Measurements from ENCODE around the gene SLC25A33. TPM values are rescaled to one million over a fixed set of nuclear protein-coding genes. Genes with fewer than 3 reads are reported as not detected.

The SLC25A33 gene
- polyA plus RNA-seq, 1 donor from 2014 or later = 19.1 TPM

GRCh38 chr1:9631613-9632012 lies 92.3 kb downstream of the SLC25A33 start:
- H3K36me3 ChIP-seq (ENCODE audit: insufficient read depth, low read length) = no peaks in the 10 kb centered on the region
- H4K20me1 ChIP-seq (ENCODE audit: insufficient read depth) = no peaks in the 10 kb centered on the region
- H3K9ac ChIP-seq (ENCODE audit: low read length) = no peak overlapping the region
- H3K9me3 ChIP-seq (ENCODE audit: low read length) = no peaks in the 10 kb centered on the region
- no peak overlapping the region for H2AFZ ChIP-seq (ENCODE audit: low read depth, low read length)
- no peaks in the 10 kb centered on the region for H3K79me2 ChIP-seq (replicated peaks; ENCODE audit: insufficient read depth, low read length)
- no peak overlapping the region for H3K4me3 ChIP-seq (ENCODE audit: low read length)
- TF ChIP-seq MXI1 (conservative IDR thresholded peaks at IDR 0.05; ENCODE audit: poor library complexity, severe bottlenecking) (no peak), EP300 (conservative IDR thresholded peaks at IDR 0.05; ENCODE audit: poor library complexity, severe bottlenecking) (no peak), EZH2 (IDR thresholded peaks at IDR 0.05; ENCODE audit: borderline replicate concordance, insufficient read depth, low read length, poor library complexity, severe bottlenecking) (no peak), POLR2AphosphoS5 (IDR thresholded peaks at IDR 0.05) (no peak), TAF1 (IDR thresholded peaks at IDR 0.05; ENCODE audit: low read depth) (no peak), RAD21 (conservative IDR thresholded peaks at IDR 0.05) (no peak), REST (IDR thresholded peaks at IDR 0.05; ENCODE audit: borderline replicate concordance) (no peak), SMC3 (conservative IDR thresholded peaks at IDR 0.05; ENCODE audit: poor library complexity) (no peak), CTCF (IDR thresholded peaks at IDR 0.05; ENCODE audit: poor library complexity, severe bottlenecking) (no peak)
- H3K4me2 ChIP-seq (ENCODE audit: low read length) = no peak overlapping the region
- no peaks in the 10 kb centered on the region for H3K9me2 ChIP-seq (ENCODE audit: insufficient read depth, low read length)
- H3K27ac ChIP-seq (ENCODE audit: low read length) = no peak overlapping the region
- no peaks in the 10 kb centered on the region for H3F3A ChIP-seq (ENCODE audit: insufficient read depth, low read length, poor library complexity, severe bottlenecking)
- H3K27me3 ChIP-seq (ENCODE audit: insufficient read depth, low read depth, low read length) = no peaks in the 10 kb centered on the region

- Histone ChIP-seq H2AFZ (ENCODE audit: low read depth, low read length) (no peak overlapping the region), H3K4me2 (ENCODE audit: low read length) (no peak overlapping the region)
Observed at GRCh38 chr1:9633493-9633892, 94.2 kb downstream of the SLC25A33 start.

GRCh38 chr1:9634582-9634981 lies 95.3 kb downstream of the SLC25A33 start:
- Histone ChIP-seq H3K27me3 (ENCODE audit: insufficient read depth, low read depth, low read length) (no peaks in the 10 kb centered on the region), H2AFZ (ENCODE audit: low read depth, low read length) (no peak overlapping the region), H3K4me3 (ENCODE audit: low read length) (no peak overlapping the region), H3F3A (ENCODE audit: insufficient read depth, low read length, poor library complexity, severe bottlenecking) (no peaks in the 10 kb centered on the region), H4K20me1 (ENCODE audit: insufficient read depth) (no peaks in the 10 kb centered on the region), H3K36me3 (ENCODE audit: insufficient read depth, low read length) (no peaks in the 10 kb centered on the region), H3K9me3 (ENCODE audit: low read length) (no peaks in the 10 kb centered on the region), H3K9ac (ENCODE audit: low read length) (no peak overlapping the region), H3K79me2 (replicated peaks; ENCODE audit: insufficient read depth, low read length) (no peaks in the 10 kb centered on the region), H3K27ac (ENCODE audit: low read length) (no peak overlapping the region), H3K9me2 (ENCODE audit: insufficient read depth, low read length) (no peaks in the 10 kb centered on the region), H3K4me2 (ENCODE audit: low read length) (no peak overlapping the region)
- TF ChIP-seq REST (IDR thresholded peaks at IDR 0.05; ENCODE audit: borderline replicate concordance) (no peak), TAF1 (IDR thresholded peaks at IDR 0.05; ENCODE audit: low read depth) (no peak), POLR2AphosphoS5 (IDR thresholded peaks at IDR 0.05) (no peak), CTCF (IDR thresholded peaks at IDR 0.05; ENCODE audit: poor library complexity, severe bottlenecking) (no peak), MXI1 (conservative IDR thresholded peaks at IDR 0.05; ENCODE audit: poor library complexity, severe bottlenecking) (no peak), SMC3 (conservative IDR thresholded peaks at IDR 0.05; ENCODE audit: poor library complexity) (no peak)

More at GRCh38 chr1:9633493-9633892, 94.2 kb downstream of the SLC25A33 start:
- no peaks in the 10 kb centered on the region for H3K79me2 ChIP-seq (replicated peaks; ENCODE audit: insufficient read depth, low read length)
- H3K36me3 ChIP-seq (ENCODE audit: insufficient read depth, low read length) = no peaks in the 10 kb centered on the region
- H3K9me2 ChIP-seq (ENCODE audit: insufficient read depth, low read length) = no peaks in the 10 kb centered on the region
- no peak overlapping the region for H3K4me3 ChIP-seq (ENCODE audit: low read length)
- H3K9ac ChIP-seq (ENCODE audit: low read length) = no peak overlapping the region
- H3K27ac ChIP-seq (ENCODE audit: low read length) = no peak overlapping the region
- H3F3A ChIP-seq (ENCODE audit: insufficient read depth, low read length, poor library complexity, severe bottlenecking) = no peaks in the 10 kb centered on the region
- H4K20me1 ChIP-seq (ENCODE audit: insufficient read depth) = no peaks in the 10 kb centered on the region
- no peaks in the 10 kb centered on the region for H3K27me3 ChIP-seq (ENCODE audit: insufficient read depth, low read depth, low read length)
- no peaks in the 10 kb centered on the region for H3K9me3 ChIP-seq (ENCODE audit: low read length)
- no peak for TF ChIP-seq MXI1 (conservative IDR thresholded peaks at IDR 0.05; ENCODE audit: poor library complexity, severe bottlenecking)

Measured in neural cell (in vitro differentiated cells).